Activated effector memory CD4-positive, alpha-beta T cell treated with Interleukin-2 at 50 U/mL for 16 hours (primary cell): ENCODE data around the gene PRICKLE4.
"Not testable (repeated sequence)": the region's sequence is repeated elsewhere in the genome, so short reads cannot be mapped to it uniquely, and the experiment has no call there.

ENCODE experiments used
- DNase-seq: peaks from one replicate; pipeline ENCODE4 v3.0.0-alpha.2; 2020

PRICKLE4 gene

DNA sequence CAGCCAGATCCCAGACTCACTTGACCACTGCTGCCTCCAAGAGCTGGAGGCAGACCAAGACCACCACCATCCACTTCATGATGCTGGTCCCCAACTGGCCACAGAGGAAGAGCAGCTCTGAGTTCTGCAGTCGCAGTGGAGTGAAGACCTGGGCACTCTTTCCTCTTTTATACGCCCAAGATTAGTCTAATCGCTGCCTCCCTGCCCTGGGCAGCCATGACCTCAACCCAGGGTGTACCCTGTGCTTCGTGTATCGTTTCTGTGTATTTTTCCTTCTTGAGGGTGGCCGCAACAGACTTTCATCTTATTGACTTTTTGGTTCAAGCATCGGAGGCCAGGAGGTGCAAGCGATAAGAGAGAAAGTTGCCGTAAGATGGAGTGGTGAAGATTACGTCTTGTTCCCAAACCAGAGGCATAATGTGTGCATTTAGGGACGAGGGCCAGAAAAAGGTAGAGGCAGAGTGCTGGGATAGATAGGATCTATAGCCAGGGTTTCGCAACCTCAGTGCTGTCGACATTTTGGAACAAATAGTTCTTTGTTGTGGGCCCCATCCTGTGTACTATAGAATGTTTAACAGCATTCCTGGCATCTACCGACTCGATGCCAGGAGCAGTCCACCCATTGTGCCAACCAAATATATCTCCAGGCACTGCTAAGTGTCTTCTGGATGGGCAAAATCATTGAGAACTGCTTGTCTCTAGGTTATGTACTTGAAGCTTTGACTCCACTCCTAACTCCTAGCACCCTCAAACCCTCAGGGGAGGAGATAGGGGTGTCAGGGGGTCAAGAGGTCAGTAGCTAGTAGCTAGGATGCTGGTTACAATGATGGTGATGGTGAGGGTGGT is 33.1 kb upstream of the PRICKLE4 start, which contains the start of gene PGC:
TSS of gene PGC (minus strand) at position 142 of the 846 bp plus-strand sequence. CDS start at position 79, 63 bp downstream.
- DNase-seq, result no peak

DNA sequence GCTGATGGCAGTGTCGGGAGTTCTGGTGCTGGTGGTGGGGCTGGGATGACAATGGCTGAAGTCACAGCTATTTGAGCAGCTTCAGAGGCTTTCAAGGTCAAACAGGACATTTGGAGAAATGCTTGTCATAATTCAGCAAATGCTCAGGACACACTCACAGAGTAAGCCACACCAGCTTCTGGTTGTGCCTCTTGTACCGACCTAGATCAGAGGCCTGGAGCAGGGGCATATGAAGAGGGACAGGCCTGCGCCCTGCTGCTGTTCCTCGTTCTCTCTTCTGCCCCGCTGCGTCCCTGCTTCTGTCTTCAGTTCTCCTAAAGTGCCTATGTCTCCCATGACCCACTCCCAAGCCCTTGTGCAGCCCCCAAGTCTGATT is 32.5 kb upstream of the PRICKLE4 start:
- no peak for DNase-seq

DNA sequence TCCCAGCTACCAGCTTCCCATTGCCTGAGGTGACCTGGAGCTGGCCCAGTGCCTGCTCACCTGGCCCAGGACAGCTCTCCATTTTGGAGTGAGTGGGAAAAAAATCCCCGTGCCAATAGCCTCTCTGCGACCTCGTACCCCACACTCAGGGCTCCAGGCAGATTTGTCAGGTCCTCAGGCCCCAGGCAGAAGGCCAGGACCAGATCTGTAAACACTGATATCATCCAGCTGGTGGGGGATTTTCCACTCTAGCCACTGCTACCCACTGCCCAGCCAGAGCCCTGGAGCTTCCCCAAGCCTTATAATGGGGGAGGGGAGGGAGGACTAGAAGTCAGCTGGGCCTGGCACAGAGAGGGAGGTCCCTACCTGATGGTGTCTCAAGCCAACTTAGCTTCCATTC is 32.0 kb upstream of the PRICKLE4 start:
- DNase-seq, result no peak

DNA sequence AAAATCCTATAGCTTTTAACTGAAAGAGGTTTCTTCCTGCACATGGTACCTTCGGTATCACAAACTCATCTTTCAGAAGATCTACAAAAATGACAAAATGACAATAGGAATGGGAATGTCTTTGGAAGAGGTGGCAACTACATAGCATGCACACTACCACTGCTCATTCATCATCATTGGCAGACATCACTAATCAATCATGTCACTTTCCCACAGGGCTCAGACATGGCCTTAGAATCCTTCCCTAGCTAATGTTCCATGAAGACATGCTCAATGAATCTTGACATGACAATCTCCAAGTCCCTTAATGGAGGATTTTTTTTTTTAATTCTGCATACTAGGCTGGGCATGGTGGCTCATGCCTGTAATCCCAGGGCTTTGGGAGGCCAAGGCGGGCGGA is 30.2 kb upstream of the PRICKLE4 start:
- DNase-seq, result no peak

DNA sequence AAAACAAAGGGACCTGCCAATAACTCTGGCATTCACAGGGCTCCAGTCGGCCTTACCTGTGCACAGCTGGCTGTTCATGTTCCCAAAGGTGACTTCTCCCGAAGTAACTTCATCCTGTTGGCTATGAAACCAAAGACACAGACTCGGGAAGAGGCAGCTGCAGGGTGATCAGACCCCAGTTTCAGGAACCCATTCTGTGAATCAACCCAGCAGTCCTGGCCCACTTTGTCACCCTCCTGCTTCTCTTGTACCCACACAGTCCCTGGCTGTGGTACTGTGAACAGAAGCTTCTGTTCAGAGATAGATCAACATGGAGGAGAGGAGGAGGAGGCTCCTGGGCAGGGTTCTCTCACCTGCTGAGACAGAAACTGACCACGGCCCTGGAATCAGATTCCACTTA is 24.7 kb upstream of the PRICKLE4 start:
- DNase-seq, result no peak

DNA sequence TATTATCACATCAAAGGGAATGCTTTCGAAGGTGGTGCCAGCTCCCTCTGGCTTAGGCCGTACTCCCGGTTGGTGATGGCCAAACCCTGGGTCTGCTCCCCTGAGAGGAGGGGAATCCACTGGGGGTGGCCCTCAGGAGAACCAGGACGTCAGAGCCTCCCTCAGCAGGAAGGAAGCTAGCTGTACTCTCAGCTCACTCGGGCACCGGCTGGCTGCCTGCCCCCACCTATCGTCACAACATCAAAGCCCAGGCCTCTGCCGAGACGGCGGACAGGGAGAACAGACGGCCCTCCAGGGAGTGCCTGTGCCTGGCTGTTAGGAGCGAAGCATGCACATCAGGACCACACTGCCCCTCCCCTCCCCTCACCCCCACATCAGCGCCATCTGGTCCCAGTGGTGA is 24.2 kb upstream of the PRICKLE4 start:
- DNase-seq, result no peak

DNA sequence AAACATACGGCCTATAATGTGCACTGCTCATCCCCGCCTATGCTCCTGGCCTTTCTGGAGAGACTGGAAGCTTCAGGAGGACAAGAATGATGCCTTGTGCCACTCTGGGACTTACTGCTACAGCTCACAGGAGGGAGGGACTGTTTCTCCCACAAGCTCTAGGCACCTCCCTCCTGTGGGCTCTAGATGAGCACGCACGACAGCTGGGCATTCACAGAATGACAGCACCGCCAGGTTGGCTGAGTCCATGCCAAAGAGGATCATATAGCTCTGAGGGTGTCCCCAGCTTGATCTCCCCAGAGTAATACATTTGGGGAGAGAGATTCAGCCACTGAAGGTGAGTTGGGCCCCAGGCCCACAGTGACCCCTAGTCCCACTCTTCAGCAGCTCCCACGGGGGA is 23.3 kb upstream of the PRICKLE4 start:
- DNase-seq, result no peak

DNA sequence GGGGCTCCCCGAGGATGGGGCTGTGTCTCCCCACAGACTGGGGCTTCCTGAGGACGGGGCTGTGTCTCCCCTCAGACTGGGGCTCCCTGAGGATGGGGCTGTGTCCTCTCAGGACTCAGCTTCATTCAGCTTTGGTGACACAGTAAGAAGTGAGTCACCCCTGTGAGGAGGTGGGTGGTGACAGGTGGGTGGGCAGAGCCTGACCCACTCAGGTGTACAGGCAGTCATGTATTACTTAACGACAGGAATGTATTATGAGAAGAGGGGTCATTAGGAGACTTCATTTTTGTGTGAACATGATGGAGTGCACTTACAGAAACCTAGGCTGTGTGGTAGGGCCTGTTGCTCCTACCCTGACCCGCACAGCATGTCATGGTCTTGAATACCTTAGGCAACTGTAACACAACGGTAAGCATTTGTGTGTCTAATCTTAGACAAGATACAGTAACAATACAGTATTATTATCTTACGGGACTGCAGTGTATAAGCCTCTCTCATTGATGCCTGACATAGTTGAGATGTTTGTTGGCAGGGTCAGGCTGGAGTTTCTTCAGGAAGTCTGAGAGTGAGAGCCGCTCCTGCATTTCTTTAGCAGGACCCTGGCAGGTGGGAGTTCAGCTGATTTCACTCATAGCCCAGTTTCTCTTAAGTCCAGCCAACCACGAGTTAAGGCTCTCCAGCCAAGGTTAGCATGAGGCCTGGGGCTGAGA is 22.5 kb upstream of the PRICKLE4 start:
- DNase-seq, result no peak

DNA sequence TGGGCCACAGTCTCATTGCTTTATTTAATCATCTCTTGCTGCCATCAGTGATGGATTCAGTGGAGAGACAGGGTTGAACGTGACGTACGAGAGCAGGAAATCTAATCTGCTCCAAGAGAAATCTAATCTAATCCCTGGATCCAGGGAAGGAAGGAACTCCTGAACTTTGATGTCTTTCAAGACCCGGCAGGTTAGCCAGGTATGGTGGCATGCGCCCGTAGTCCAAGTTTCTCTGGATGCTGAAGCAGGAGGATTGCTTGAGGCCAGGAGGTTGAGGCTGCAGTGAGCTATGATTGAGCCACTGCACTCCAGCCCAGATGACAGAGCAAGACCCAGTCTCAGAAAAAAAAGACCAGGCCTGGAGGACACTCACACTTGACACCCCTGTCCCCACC is 21.9 kb upstream of the PRICKLE4 start:
- no peak for DNase-seq

DNA sequence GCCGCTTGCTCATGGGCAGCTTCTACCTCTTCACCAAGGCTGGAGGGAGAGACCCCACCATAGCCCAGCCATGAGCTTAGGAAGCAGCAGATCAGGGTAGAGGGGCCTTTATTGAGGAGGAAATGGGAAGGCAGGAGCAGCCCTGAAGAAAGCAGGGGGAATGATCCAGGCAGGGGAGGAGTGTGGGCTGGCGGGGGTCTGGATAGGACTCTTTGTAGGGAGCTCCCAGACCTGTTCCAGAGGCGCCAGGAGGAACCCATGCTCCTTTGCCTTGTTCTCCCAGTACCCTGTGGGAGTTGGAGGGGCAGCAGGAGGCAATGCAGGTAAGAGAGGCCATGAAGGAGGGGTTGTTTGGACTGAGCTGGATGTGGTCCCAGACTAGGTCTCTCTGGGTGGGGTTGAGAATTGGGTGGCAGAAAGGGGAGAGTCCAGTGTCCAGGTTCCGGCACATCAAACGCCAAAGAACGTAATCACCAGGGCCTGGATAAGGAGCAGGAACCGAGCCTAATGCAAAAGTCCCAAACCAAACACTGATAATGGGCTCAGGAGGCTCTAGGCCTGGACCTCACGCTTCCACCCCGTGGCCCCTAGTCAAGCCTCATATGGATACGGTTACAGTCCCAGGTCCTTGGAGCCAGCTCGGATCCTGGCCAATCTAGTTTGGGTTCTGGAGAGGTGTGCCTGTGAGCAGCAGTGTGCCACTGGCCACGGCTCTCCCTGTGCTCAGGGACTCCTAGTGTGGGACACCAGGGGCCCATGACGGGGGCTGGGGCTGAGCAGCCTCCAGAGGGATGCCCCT is 21.3 kb upstream of the PRICKLE4 start:
- DNase-seq, result no peak

DNA sequence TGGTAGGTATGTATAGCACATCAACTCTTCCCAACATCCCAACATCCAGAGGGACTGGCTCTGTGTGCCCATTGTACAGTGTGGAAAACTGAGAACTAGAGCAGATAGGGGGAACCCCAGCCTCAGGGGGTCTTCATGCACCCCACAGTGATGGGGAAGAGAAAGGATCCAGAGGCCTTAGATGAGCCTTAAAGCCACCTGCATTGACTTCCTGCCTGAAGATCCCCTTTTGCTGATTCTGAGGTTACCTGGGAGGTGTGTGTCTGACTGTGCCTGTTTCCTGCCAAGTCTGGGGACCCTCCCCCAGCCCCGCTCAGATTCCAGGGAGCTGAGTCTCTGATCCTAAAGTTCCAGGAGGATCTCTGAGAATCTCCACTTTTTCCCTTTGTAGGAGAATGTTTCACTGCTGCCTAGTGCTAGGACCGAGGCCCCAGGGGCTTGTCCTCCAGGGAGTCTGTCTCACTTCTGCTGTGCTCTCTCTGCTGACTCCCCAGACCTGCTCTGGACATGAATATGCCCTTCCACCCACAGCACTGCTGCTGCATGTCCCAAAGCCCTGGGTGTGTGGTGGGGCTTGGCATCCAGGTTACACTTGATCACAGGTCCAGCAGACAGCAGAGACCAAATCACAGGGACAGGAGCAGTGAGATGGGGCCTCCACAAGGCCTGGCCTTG is 20.5 kb upstream of the PRICKLE4 start:
- DNase-seq, result no peak

DNA sequence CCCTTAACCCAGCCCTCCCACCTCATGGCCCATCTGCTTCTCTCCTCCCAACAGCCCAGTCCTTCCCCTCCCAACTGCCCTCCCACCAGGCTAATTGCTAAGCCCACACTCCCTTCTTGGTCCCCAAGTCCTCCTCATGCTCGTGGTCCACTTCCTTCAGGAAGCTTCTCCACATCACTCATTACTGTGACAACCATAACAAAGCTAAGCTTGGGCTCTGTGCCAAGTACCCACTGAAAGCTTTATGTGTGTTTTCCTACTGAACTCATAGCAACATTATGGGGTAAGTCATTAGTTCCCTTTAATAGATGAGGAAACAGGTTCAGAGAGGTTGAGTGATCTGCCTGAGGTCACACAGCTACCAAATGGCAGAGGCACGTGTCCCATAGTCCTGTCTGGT is 17.1 kb upstream of the PRICKLE4 start:
- no peak for DNase-seq

DNA sequence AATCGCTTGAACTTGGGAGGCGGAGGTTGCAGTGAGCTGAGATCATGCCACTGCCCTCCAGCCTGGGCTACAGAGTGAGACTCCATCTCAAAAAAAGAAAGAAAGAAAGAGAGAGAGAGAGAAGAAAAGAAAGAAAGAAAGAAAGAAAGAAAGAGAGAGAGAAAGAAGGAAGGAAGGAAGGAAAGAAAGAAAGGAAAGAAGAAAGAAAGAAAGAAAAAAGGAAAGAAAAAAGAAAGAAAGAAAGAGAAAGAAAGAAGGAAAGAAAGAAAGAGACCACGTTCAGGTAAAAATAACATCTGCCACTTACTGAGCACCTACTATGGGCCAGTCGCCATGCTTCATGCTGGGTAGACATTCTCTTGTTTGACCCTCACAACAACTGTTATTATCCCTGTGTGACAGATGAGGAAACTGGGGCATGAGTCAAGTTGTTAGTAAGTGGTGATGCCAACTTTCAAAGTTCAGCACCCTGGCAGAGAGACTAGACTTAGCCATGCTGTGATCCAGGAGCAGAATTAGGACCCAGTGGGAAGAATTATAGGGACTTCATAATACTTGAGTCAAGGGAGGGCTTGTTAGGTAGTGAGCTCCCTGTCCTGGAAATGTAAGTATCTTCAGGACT is 14.4 kb upstream of the PRICKLE4 start:
- DNase-seq, result not testable (repeated sequence)

DNA sequence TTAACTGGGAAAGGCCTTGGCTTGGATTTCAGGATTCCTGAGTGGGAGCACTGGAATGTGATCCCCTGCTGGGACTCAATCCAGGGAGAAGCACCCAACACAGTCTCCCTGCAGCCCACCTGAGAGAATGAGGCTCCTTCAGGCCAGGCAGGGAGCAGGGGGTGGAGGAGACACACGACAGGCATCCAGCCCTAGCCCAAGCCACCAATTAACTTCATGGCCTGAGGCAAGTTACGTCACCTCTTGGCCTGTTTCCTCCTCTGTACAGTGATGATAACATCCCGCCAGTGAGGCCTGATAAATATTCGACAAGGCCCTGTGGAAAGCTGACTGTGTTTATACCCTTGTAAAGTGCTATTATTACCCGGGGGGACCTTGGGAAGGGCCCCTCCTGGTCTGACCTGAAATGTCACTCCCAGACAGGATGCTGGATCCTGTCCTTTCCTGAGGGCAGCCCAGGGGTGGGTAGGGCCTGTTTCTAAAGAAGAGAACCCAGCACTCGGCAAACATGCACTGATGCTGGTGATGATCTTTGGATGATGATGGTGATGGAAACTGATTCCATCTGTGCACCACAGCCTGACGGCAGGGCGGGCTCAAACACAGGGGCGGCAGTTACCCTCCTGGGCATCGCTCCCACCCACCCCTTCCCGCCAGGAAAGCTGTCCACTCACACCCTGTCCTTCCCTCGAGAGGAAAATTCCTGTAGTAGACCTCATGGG is 13.3 kb upstream of the PRICKLE4 start:
- no peak for DNase-seq

DNA sequence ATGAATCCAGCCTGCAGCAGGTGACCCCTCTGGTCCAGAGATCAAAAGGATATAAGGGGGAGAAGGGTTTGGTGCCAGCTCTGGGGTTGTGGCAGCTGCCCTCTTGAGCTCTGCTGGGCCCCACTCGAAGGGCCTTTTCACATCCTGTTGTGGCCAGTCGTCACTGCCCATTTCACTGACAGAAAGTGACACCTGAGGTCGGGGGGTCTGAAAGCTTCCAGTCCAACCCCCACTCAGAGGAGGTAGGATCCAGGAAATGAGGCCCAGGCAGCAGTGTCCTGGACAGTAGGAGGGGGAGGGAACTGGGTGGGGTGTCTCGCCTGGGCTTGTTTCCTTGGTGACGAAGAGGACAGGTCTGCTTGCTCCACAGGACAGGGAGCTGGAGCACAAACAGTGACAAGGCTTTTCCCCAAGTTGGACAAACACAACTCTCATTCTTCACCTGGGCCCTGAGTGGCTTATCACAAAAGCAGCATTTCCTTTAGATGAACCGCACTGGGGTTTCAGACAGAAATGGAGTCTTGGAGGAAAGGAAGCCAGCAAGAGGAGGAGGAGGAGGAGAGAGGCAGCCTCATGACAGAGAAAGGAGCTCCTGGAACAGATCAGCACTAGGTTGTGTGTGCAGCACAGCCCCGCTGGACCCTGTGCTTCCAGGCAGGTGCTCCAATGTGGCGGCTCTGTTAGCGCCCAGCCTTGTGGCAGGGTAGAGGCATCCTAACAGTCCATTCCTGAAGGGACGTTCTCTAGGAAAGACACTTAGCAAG is 11.9 kb upstream of the PRICKLE4 start:
- no peak for DNase-seq

DNA sequence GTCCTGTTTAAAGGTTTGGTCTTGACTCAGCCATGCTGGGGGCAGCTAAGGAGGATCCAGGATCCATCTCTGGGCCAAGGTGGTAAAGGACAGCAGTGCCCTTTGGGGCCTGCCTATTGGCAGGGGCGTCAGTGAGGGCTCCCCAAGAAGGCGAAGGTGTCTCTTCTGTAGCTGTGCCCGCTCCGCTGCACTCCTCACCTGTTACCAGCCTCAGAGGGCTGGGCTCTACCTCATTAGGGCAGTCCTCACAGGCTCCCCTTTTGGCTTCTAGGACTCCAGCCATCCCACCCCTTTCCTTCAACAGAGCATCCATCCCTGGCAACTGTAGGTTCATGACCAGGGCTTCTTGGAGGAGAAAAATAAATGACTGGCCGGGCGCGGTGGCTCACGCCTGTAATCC is 11.2 kb upstream of the PRICKLE4 start:
- DNase-seq, result no peak

DNA sequence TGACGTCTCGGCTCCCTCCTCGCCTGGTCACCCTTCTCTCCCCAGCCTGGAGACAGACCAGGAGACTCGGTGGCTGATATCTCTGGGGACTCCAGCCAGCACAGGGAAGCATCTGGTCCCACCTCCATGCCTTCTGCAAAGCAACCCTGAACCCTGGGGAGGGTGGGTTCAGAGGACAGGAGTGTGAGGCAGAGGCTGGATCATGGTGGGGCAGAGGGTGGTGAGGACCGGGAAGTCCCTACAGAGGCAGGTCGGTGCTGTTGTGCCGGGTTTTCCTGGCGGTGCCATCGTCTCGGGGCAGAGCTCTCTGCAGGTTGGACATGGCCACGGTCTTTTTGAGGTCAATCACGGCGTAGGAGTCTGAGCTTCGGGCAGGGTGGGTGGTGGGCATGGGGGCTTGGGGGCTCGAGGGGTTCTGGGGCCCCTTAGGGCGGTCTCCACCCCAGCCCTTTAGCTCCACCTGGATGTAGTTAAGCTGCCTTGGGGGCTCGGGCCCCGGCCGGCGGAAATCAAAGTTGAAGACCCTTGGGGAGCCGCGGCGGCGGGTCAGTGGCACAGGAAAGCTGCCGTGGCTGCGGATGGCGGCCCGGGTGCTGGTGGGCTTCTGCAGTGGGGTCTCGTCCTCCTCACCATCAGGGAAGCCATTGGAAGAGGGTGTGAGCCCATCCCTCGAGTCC is 10.1 kb upstream of the PRICKLE4 start:
- DNase-seq, result no peak

DNA sequence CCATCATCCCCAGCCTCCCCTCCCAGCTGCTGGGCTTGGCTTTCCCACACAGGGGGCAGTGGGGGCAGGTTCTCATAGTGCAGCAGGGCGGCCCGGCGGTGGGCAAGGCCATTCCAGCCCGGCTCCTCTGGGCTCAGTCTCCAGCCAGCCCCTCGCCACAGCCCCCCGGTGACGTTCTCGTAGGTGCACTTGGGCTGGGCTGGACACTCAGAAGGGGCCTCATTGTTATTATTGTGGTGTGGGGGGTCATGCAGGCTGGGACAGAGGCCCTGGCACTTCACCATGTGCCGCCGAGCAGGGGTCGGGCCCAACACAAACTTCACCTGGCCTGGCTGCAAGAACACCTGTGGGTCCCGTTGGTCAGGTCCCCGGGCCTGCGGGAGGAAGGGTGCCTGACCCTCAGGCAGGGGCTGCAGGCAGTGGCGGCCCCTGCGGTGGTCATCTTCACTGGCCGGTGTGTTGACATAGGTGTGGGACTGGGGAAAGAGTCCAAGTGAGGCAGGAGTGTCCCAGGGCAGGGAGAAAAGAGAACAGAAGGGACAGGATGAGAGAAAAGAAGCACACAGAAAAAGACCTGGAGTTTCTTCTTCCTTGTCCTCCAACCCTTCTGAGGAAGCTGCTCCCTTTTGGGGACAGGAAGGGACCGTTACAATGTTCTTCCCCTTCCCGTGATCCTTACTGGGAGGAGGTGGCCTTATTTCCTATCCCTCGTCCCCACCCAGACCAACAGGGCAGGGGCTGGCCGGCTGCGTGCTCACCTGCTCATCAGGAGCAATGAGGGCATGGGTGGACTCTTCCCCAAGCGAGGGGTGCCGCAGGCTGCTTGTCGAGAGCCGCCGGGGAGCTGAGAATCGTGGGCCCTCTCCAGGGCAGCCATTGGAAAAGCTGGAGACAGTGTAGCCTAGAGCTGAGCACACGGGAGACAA is 9.3 kb upstream of the PRICKLE4 start:
- no peak for DNase-seq

DNA sequence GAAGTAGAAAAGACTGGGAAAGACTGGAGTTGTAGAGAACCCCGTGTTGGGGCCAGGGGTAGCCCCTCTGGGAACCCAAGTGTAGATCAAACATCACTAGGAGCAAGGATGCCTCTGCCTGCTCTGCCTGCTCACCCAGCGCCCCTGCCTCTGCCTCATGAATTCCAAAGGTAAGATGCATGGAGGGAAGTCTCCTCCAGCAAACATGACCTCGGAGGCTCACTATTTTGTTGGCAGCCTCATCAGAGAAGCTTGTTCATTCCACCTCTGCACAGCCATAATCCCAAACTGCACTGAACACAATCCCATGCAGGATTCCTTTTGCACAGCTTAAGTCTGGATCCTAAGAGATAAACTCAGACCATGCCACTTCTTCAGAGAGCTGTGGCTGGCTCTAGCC is 5.7 kb upstream of the PRICKLE4 start:
- no peak for DNase-seq
